ENCODE data around the gene DDX5. TPM values are rescaled to one million over a fixed set of nuclear protein-coding genes. Genes with fewer than 3 reads are reported as not detected.

DDX5 gene
- total and polyA plus RNA-seq, 11 donors = 183 to 521 (median 332) TPM

DNA sequence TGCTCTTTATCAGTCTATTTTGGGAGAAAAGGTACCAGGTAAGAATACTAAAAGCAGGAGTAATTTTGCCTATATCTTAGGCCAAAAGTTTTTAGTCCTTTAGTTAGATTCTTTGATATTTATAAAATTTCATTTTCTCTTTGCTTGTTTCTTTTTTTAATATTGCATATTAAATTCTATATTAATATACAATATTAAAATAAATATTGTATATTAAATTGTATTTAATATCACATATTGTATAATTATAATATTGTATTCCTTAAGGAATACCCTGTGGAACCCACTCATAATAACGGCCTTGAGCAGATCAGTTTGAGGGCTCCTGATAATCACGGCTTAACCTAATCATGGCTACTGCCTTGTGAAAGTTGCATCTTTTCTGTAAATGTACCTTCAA is 2.6 kb upstream of the DDX5 start:
- no peaks in the 10 kb centered on the region for H3K27me3 ChIP-seq
- TF ChIP-seq, protein P1, sequence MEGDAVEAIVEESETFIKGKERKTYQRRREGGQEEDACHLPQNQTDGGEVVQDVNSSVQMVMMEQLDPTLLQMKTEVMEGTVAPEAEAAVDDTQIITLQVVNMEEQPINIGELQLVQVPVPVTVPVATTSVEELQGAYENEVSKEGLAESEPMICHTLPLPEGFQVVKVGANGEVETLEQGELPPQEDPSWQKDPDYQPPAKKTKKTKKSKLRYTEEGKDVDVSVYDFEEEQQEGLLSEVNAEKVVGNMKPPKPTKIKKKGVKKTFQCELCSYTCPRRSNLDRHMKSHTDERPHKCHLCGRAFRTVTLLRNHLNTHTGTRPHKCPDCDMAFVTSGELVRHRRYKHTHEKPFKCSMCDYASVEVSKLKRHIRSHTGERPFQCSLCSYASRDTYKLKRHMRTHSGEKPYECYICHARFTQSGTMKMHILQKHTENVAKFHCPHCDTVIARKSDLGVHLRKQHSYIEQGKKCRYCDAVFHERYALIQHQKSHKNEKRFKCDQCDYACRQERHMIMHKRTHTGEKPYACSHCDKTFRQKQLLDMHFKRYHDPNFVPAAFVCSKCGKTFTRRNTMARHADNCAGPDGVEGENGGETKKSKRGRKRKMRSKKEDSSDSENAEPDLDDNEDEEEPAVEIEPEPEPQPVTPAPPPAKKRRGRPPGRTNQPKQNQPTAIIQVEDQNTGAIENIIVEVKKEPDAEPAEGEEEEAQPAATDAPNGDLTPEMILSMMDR (IDR thresholded peaks at IDR 0.05) = no peak
- TF ChIP-seq POLR2A (IDR thresholded peaks at IDR 0.05) = no peak
- peak overlapping the region in 5 of 12 donors; percentile 84 to 95 (median 90) for H3K4me3 ChIP-seq
- 78 to 86% (median 85%) methylated on average over 2 of the region's 2 CpGs for WGBS, 4 donors
- peaks cover 5 to 66% (median 62%) of the 10 kb centered on the region in 9 donors for H3K36me3 ChIP-seq
- peaks cover 9 to 35% (median 31%) of the 10 kb centered on the region in 12 donors for H3K4me1 ChIP-seq
- H3K27ac ChIP-seq = no peak overlapping the region
- H3K9me3 ChIP-seq = no peaks in the 10 kb centered on the region
- no peak for DNase-seq
- no peak for ATAC-seq
- intact Hi-C loops (cut with DNase I) = loop anchor here in 2 of 10 donors (5.0 to 10.0 kb wide), 4 partner anchors 204 to 684 kb away; partner anchors contain the start of genes FTSJ3 (in 1 of the 2) and PSMC5 (in 1 of the 2)

DNA sequence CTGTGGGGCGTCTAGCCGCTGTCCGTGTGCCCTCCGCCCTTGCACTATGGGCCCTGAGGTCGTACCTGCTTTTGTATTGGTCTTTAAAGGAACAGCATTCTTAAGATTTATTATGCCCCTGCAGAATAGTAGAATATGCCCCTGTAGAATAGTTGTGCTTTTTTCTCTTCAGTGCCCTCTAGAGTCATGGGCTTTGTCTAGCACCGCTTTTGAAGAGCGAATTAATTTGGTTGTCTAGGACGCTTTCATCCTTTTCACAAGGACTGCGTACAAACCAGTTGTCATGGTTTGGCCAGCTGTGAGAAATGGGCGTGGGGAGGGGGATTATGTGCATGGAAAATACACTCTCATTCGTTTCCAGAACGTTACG is 1.3 kb upstream of the DDX5 start:
- intact Hi-C loops (cut with DNase I) = loop anchor here in 2 of 10 donors (5.0 to 10.0 kb wide), 4 partner anchors 203 to 683 kb away; partner anchors contain the start of genes FTSJ3 (in 1 of the 2) and PSMC5 (in 1 of the 2)

GRCh38 chr17:64506576-64507412 is 705 bp upstream of the DDX5 start, which contains the start of gene CEP95:
TSS of gene CEP95 (plus strand) at chr17:64506977. CDS start at chr17:64507098, 121 bp downstream.
- H3K4me1 ChIP-seq = peaks cover 14 to 54% (median 50%) of the 10 kb centered on the region in 12 donors
- DNase-seq (peak; percentile 96 to 97 (median 96)), ATAC-seq (peak; percentile 82 to 89 (median 84))
- TF ChIP-seq, protein P1 (IDR thresholded peaks at IDR 0.05) = no peak
- peak in 1 of 2 donors; percentile 41 for TF ChIP-seq POLR2A (IDR thresholded peaks at IDR 0.05)
- H3K4me3 ChIP-seq = peak within 1 kb of the TSS; percentile 77 to 99 (median 88)
- H3K9me3 ChIP-seq = no peaks in the 10 kb centered on the region
- H3K36me3 ChIP-seq = peaks cover 10 to 66% (median 62%) of the 10 kb centered on the region in 9 donors
- intact Hi-C loops (cut with DNase I) = loop anchor here in 2 of 10 donors (5.0 to 10.0 kb wide), 4 partner anchors 202 to 682 kb away; partner anchors contain the start of genes FTSJ3 (in 1 of the 2) and PSMC5 (in 1 of the 2)
- no peaks in the 10 kb centered on the region for H3K27me3 ChIP-seq
- 0 to 1% (median 0%) methylated on average over 74 to 77 of the region's 77 CpGs for WGBS, 4 donors
- peak within 1 kb of the TSS; percentile 96 to 100 (median 99) for H3K27ac ChIP-seq

More for the DNA sequence above, 1.3 kb upstream of the DDX5 start:
- Histone ChIP-seq H3K9me3 (no peaks in the 10 kb centered on the region), H3K4me3 (peak overlapping the region; percentile 77 to 99 (median 88)), H3K36me3 (peaks cover 10 to 66% (median 62%) of the 10 kb centered on the region in 9 donors), H3K27ac (peak overlapping the region; percentile 96 to 100 (median 99)), H3K4me1 (peaks cover 12 to 48% (median 44%) of the 10 kb centered on the region in 12 donors), H3K27me3 (no peaks in the 10 kb centered on the region)
- ATAC-seq (peak; percentile 3 to 26 (median 14)), DNase-seq (no peak)
- TF ChIP-seq, protein P1 (IDR thresholded peaks at IDR 0.05) = peak in 10 of 12 donors; percentile 7 to 66 (median 34)
- no peak for TF ChIP-seq POLR2A (IDR thresholded peaks at IDR 0.05)
- WGBS, 4 donors = 0 to 1% (median 0%) methylated on average over 13 of the region's 13 CpGs

Measured in heart left ventricle (tissue), 16 donors.